OCI-LY7 (cell line): Measurements from ENCODE around the gene SDK2. TPM values are rescaled to one million over a fixed set of nuclear protein-coding genes. Genes with fewer than 3 reads are reported as not detected.

ENCODE experiments used
- BruUV-seq: library from RNA; stranded (reverse); fragments of 400-500 nt; replicated peaks from 2 replicates; lab custom pipeline; 2021; lab: Mats Ljungman, UMichigan
- CTCF ChIA-PET: fragments of 300-600 bp; sonication (Branson Sonifier 250); formaldehyde crosslinking; loops from one replicate; lab custom pipeline; 2022; ENCODE audit warnings: antibody characterized with exemption; ENCODE audit not compliant: unreplicated experiment; lab: Charles Lee
- POLR2A ChIA-PET: fragments of 300-600 bp; sonication (Branson Sonifier 250); formaldehyde crosslinking; loops from one replicate; lab custom pipeline; 2022; ENCODE audit warnings: antibody characterized with exemption; lab: Charles Lee
- DNase-seq: peaks from one replicate; pipeline ENCODE4 v3.0.0-alpha.2; 2015; ENCODE audit warnings: low spot score
- H2AFZ ChIP-seq: fragments of 200-600 bp; sonication (generic), shearing (Covaris generic); 2 replicates; pipeline ENCODE4 v1.6.1; 2014; ENCODE audit warnings: mild to moderate bottlenecking, antibody characterized with exemption, low read length, moderate library complexity
- H3K27ac ChIP-seq: fragments of 200-600 bp; sonication (generic); 2 replicates; pipeline ENCODE4 v1.5.1; 2014; ENCODE audit warnings: mixed run types, low read depth, mild to moderate bottlenecking, moderate library complexity, low read length, inconsistent platforms; ENCODE audit not compliant: poor library complexity, severe bottlenecking
- H3K36me3 ChIP-seq: fragments of 200-600 bp; sonication (generic); 2 replicates; pipeline ENCODE4 v1.6.1; 2014; ENCODE audit warnings: mild to moderate bottlenecking, antibody characterized with exemption, low read length, moderate library complexity, mixed read lengths; ENCODE audit not compliant: insufficient read depth
- H3K4me1 ChIP-seq: fragments of 200-600 bp; sonication (generic); 2 replicates; pipeline ENCODE4 v1.5.1; 2014; ENCODE audit warnings: mild to moderate bottlenecking, low read length; ENCODE audit not compliant: insufficient read depth, poor library complexity, severe bottlenecking
- H3K4me2 ChIP-seq: fragments of 200-600 bp; sonication (generic); 2 replicates; pipeline ENCODE4 v1.6.1; 2014; ENCODE audit warnings: mild to moderate bottlenecking, low read length
- H3K4me3 ChIP-seq: fragments of 200-600 bp; sonication (generic); 2 replicates; pipeline ENCODE4 v1.5.1; 2014; ENCODE audit warnings: mild to moderate bottlenecking, low read depth, low read length; ENCODE audit not compliant: poor library complexity, severe bottlenecking
- H3K79me2 ChIP-seq: fragments of 200-600 bp; sonication (generic); 2 replicates; pipeline ENCODE4 v1.6.1; 2016; ENCODE audit warnings: low read depth, mild to moderate bottlenecking, low read length, moderate library complexity, mixed read lengths; ENCODE audit not compliant: insufficient read depth
- H3K9me2 ChIP-seq: fragments of 200-600 bp; sonication (generic); 2 replicates; pipeline ENCODE4 v1.6.1; 2016; ENCODE audit warnings: mild to moderate bottlenecking, low read length, mixed read lengths; ENCODE audit not compliant: insufficient read depth
- H3K9me3 ChIP-seq: fragments of 200-600 bp; sonication (generic); 2 replicates; pipeline ENCODE4 v1.6.1; 2014; ENCODE audit warnings: mild to moderate bottlenecking, mixed run types, low read length, mixed read lengths
- H4K20me1 ChIP-seq: fragments of 200-600 bp; sonication (generic); 2 replicates; pipeline ENCODE4 v1.6.1; 2014; ENCODE audit warnings: mild to moderate bottlenecking, antibody characterized with exemption, low read length, moderate library complexity, mixed read lengths; ENCODE audit not compliant: insufficient read depth
- EZH2phosphoT487 ChIP-seq: fragments of 200-600 bp; sonication (generic); IDR thresholded peaks from 2 replicates; pipeline ENCODE4 v1.6.1; 2018; ENCODE audit warnings: low read depth, borderline replicate concordance, mild to moderate bottlenecking, mixed run types, antibody characterized with exemption, low read length, moderate library complexity, mixed read lengths
- intact Hi-C: fragments of 100-400 bp; cut with micrococcal nuclease; formaldehyde crosslinking; loops from one replicate; pipeline ENCODE4 v1.10.0; 2022; ENCODE audit not compliant: unreplicated experiment
- total RNA-seq, 2 experiments: library from RNA; depleted of rRNA in 1 of 2; stranded (reverse); fragments of >200 nt in 1 of 2; shearing (Covaris generic) in 1 of 2; gene quantifications; 2 replicates each; pipeline ENCODE4 v1.2.3, GENCODE V29; 2014 to 2022
- TF ChIP-seq, protein P1 (sequence below): fragments of 200-600 bp; sonication (generic); conservative IDR thresholded peaks from 2 replicates; pipeline ENCODE4 v1.5.1; 2014; ENCODE audit warnings: mild to moderate bottlenecking, antibody characterized with exemption, low read length, moderate library complexity, mixed read lengths

SDK2 gene
- total RNA-seq, 2 experiments from 2014 or later = 0.32 to 1.8 TPM

DNA sequence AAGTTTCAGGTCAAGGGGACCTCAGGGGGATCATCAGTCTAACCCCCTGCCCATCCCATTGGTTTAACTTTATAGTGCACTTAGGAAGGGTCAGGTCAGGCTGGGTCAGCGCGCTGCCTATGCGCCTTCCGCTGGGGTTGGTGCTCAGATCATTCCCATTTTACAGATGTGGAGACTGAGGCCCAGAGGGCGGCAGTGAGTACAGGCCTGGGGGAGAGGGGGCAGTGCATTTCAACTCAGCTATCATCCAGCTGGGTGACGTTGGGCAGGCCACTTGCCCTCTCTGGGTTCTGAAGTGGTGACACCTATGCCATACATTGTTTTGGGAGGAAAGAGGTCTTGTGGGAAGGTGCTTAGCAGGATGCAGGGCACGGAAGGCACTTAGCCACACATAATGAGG is 204.6 kb downstream of the SDK2 start:
- Histone ChIP-seq H3K9me3 (no peaks in the 10 kb centered on the region), H3K9me2 (no peaks in the 10 kb centered on the region), H3K27ac (no peak overlapping the region), H4K20me1 (no peaks in the 10 kb centered on the region), H3K79me2 (no peaks in the 10 kb centered on the region), H3K4me3 (no peak overlapping the region), H2AFZ (no peak overlapping the region), H3K36me3 (no peaks in the 10 kb centered on the region), H3K4me2 (no peak overlapping the region), H3K4me1 (no peaks in the 10 kb centered on the region)
- POLR2A ChIA-PET = no interaction called here
- CTCF ChIA-PET = no interaction called here
- TF ChIP-seq, protein P1, sequence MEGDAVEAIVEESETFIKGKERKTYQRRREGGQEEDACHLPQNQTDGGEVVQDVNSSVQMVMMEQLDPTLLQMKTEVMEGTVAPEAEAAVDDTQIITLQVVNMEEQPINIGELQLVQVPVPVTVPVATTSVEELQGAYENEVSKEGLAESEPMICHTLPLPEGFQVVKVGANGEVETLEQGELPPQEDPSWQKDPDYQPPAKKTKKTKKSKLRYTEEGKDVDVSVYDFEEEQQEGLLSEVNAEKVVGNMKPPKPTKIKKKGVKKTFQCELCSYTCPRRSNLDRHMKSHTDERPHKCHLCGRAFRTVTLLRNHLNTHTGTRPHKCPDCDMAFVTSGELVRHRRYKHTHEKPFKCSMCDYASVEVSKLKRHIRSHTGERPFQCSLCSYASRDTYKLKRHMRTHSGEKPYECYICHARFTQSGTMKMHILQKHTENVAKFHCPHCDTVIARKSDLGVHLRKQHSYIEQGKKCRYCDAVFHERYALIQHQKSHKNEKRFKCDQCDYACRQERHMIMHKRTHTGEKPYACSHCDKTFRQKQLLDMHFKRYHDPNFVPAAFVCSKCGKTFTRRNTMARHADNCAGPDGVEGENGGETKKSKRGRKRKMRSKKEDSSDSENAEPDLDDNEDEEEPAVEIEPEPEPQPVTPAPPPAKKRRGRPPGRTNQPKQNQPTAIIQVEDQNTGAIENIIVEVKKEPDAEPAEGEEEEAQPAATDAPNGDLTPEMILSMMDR = no peak
- TF ChIP-seq EZH2phosphoT487 = no peak
- intact Hi-C loops = no loop called here
- BruUV-seq = no TSS peak
- no peak for DNase-seq

DNA sequence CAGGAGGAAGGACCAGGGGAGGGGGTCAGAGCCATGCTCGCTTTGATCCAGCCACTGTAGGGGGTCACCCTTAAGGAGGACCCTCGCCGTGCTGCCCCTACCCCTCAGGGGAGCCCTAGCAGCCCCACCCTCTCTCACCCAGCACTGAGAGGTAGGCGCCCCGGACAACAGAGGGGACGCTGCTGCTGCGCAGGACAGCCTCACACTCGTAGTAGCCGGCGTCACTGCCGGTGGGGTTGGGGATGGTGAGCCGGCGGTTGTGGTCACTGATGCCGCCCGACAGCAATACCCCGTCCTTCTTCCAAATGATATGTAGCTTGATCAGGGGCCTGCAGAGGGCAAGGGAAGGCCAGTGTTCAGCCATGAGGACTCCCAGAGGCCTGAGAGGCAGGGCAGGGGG is 206.4 kb downstream of the SDK2 start:
- no TSS peak for BruUV-seq
- Histone ChIP-seq H4K20me1 (no peaks in the 10 kb centered on the region), H2AFZ (no peak overlapping the region), H3K9me2 (no peaks in the 10 kb centered on the region), H3K4me1 (no peaks in the 10 kb centered on the region), H3K9me3 (no peaks in the 10 kb centered on the region), H3K4me3 (no peak overlapping the region), H3K4me2 (no peak overlapping the region), H3K36me3 (no peaks in the 10 kb centered on the region), H3K27ac (no peak overlapping the region), H3K79me2 (no peaks in the 10 kb centered on the region)
- CTCF ChIA-PET = no interaction called here
- POLR2A ChIA-PET = interaction anchor here (0.6 kb wide), 2 partner anchors 105 to 602 kb away, joined by 3 to 5 read pairs; no protein-coding TSS in a partner anchor
- TF ChIP-seq, protein P1 = no peak
- TF ChIP-seq EZH2phosphoT487 = no peak
- intact Hi-C loops = no loop called here
- DNase-seq = no peak

DNA sequence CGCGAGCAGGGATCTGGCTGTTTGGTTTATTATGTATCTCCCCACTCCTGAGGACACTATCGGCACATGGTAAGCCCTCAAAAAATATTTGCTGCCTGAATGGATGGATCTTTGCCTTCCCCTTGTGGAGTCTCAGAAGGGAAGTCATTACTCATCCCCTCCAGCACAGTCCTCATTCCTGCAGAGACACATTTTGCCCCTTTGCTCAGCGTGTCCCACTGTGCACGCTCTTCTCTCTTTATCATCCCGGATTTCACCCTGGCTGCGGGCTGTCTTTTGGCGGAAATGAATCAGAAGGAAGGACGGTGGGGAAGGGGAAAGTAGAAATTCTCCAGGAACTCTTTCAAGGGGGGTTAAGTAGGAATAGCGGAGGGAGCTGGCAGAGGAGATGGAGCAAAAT is 207.3 kb downstream of the SDK2 start:
- no peak for DNase-seq
- no peak overlapping the region for H2AFZ ChIP-seq
- H3K9me2 ChIP-seq = no peaks in the 10 kb centered on the region
- H3K4me1 ChIP-seq = no peaks in the 10 kb centered on the region
- H3K4me2 ChIP-seq = no peak overlapping the region
- H3K4me3 ChIP-seq = no peak overlapping the region
- H4K20me1 ChIP-seq = no peaks in the 10 kb centered on the region
- BruUV-seq = no TSS peak
- intact Hi-C loops = no loop called here
- H3K27ac ChIP-seq = no peak overlapping the region
- TF ChIP-seq, protein P1 = no peak
- no peak for TF ChIP-seq EZH2phosphoT487
- no peaks in the 10 kb centered on the region for H3K9me3 ChIP-seq
- POLR2A ChIA-PET = interaction anchor here (0.6 kb wide), 1 partner anchor 603 kb away, joined by 5 read pairs; no protein-coding TSS in a partner anchor
- H3K79me2 ChIP-seq = no peaks in the 10 kb centered on the region
- CTCF ChIA-PET = no interaction called here
- H3K36me3 ChIP-seq = no peaks in the 10 kb centered on the region
